Stomach (tissue), 4 donors: Measurements from ENCODE around the gene LMAN1L.

ENCODE experiments used
- CTCF ChIP-seq, 7 experiments: fragments of 450-650 bp in 4 of 7; fragments of 200-600 bp in 3 of 7; sonication (generic) in 3 of 7; IDR thresholded peaks; one replicate each; pipeline ENCODE4 v1.5.1; 2016 to 2019; ENCODE audit warnings: antibody characterized with exemption in 7 of 7, control low read depth in 2 of 7, mild to moderate bottlenecking in 1 of 7
- POLR2A ChIP-seq, 4 donors: fragments of 450-650 bp; IDR thresholded peaks; one replicate each; pipeline ENCODE4 v1.6.1; 2016; ENCODE audit warnings: antibody characterized with exemption in 4 of 4, control low read depth in 2 of 4, mild to moderate bottlenecking in 1 of 4, moderate library complexity in 1 of 4

DNA sequence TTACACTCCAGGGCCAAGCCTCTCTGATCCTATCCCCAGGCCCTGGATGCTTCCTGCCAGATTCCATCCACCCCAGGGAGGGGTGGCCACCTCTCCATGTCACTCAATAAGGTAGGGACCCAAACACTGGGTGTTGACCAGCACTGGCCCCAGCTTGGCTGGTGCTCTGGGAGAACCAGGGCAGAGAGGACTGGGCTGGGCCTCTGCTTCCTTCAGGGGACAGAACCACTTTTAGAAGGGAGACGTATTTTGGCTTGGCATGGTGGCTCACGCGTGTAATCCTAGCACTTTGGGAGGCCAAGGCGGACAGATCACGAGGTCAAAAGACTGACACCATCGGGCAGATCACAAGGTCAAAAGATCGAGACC, 9.1 kb downstream of the LMAN1L start:
- no peak for TF ChIP-seq POLR2A (IDR thresholded peaks at IDR 0.05)
- no peak for TF ChIP-seq CTCF (IDR thresholded peaks at IDR 0.05)
